HEK293 (cell line): ENCODE measurements around the gene IL16.
A peak's percentile ranks its signal among the peaks of the same experiment; 100 is the strongest.

Experiments used
- ATF2 ChIP-seq: fragments of 450-650 bp; formaldehyde crosslinking; IDR thresholded peaks from 2 replicates; pipeline ENCODE4 v1.5.1; 2016; ENCODE audit warnings: missing biosample characterization, missing genetic modification characterization, low read depth
- BCL11B ChIP-seq: fragments of 450-650 bp; formaldehyde crosslinking; IDR thresholded peaks from 2 replicates; pipeline ENCODE4 v1.5.1; 2016; ENCODE audit warnings: low read depth, missing biosample characterization, missing genetic modification characterization
- FEZF1 ChIP-seq: fragments of 450-650 bp; formaldehyde crosslinking; IDR thresholded peaks from 2 replicates; pipeline ENCODE4 v1.5.1; 2016; ENCODE audit warnings: missing biosample characterization, missing genetic modification characterization
- GFI1B ChIP-seq: fragments of 450-650 bp; formaldehyde crosslinking; IDR thresholded peaks from 2 replicates; pipeline ENCODE4 v1.5.1; 2016; ENCODE audit warnings: missing biosample characterization, missing genetic modification characterization
- GLIS1 ChIP-seq: fragments of 450-650 bp; formaldehyde crosslinking; IDR thresholded peaks from 2 replicates; pipeline ENCODE4 v1.5.1; 2016; ENCODE audit warnings: missing biosample characterization, missing genetic modification characterization
- GLIS2 ChIP-seq: fragments of 450-650 bp; formaldehyde crosslinking; IDR thresholded peaks from 2 replicates; pipeline ENCODE4 v1.5.1; 2016; ENCODE audit warnings: missing biosample characterization, missing genetic modification characterization
- HIC1 ChIP-seq: fragments of 450-650 bp; formaldehyde crosslinking; IDR thresholded peaks from 2 replicates; pipeline ENCODE4 v1.5.1; 2016; ENCODE audit warnings: missing biosample characterization, missing genetic modification characterization
- KLF1 ChIP-seq: fragments of 450-650 bp; formaldehyde crosslinking; IDR thresholded peaks from 2 replicates; pipeline ENCODE4 v1.5.1; 2016; ENCODE audit warnings: missing biosample characterization, missing genetic modification characterization
- KLF8 ChIP-seq: fragments of 450-650 bp; formaldehyde crosslinking; IDR thresholded peaks from 2 replicates; pipeline ENCODE4 v1.5.1; 2016; ENCODE audit warnings: missing biosample characterization, missing genetic modification characterization
- MEIS1 ChIP-seq: sonication (generic); formaldehyde crosslinking; IDR thresholded peaks from 2 replicates; pipeline ENCODE4 v1.8.1; 2022; ENCODE audit warnings: missing genetic modification reagents, mild to moderate bottlenecking, borderline replicate concordance
- MYNN ChIP-seq: fragments of 450-650 bp; formaldehyde crosslinking; IDR thresholded peaks from 2 replicates; pipeline ENCODE4 v1.5.1; 2016; ENCODE audit warnings: missing biosample characterization, missing genetic modification characterization, borderline replicate concordance
- PATZ1 ChIP-seq: fragments of 450-650 bp; formaldehyde crosslinking; IDR thresholded peaks from 2 replicates; pipeline ENCODE4 v1.5.1; 2016; ENCODE audit warnings: missing biosample characterization, missing genetic modification characterization
- SP7 ChIP-seq: fragments of 450-650 bp; formaldehyde crosslinking; IDR thresholded peaks from 2 replicates; pipeline ENCODE4 v1.5.1; 2016; ENCODE audit warnings: missing biosample characterization, missing genetic modification characterization
- TRIM28 ChIP-seq: IDR thresholded peaks from 2 replicates; pipeline ENCODE4 v1.6.1; 2011; ENCODE audit warnings: low read length, control low read depth, borderline replicate concordance
- ZNF19 ChIP-seq: fragments of 450-650 bp; formaldehyde crosslinking; IDR thresholded peaks from 2 replicates; pipeline ENCODE4; 2016; ENCODE audit warnings: missing biosample characterization, missing genetic modification characterization, low read depth
- ZNF2 ChIP-seq: fragments of 450-650 bp; formaldehyde crosslinking; IDR thresholded peaks from 2 replicates; pipeline ENCODE4 v1.5.1; 2016; ENCODE audit warnings: missing biosample characterization, missing genetic modification characterization
- ZNF239 ChIP-seq: fragments of 450-650 bp; formaldehyde crosslinking; IDR thresholded peaks from 2 replicates; pipeline ENCODE4 v1.5.1; 2016; ENCODE audit warnings: missing biosample characterization, missing genetic modification characterization
- ZNF24 ChIP-seq: fragments of 450-650 bp; formaldehyde crosslinking; IDR thresholded peaks from 2 replicates; pipeline ENCODE4 v1.5.1; 2016; ENCODE audit warnings: missing biosample characterization, missing genetic modification characterization
- ZNF311 ChIP-seq: fragments of 450-650 bp; formaldehyde crosslinking; IDR thresholded peaks from 2 replicates; pipeline ENCODE4 v1.5.1; 2017; ENCODE audit warnings: missing biosample characterization, missing genetic modification characterization, borderline replicate concordance
- ZNF324 ChIP-seq: fragments of 450-650 bp; formaldehyde crosslinking; IDR thresholded peaks from 2 replicates; pipeline ENCODE4 v1.5.1; 2016; ENCODE audit warnings: missing biosample characterization, missing genetic modification characterization
- ZNF350 ChIP-seq: fragments of 450-650 bp; formaldehyde crosslinking; IDR thresholded peaks from 2 replicates; pipeline ENCODE4 v1.5.0; 2017; ENCODE audit warnings: missing biosample characterization, mild to moderate bottlenecking, missing genetic modification characterization
- ZNF362 ChIP-seq: fragments of 450-650 bp; formaldehyde crosslinking; IDR thresholded peaks from 2 replicates; pipeline ENCODE4 v1.5.1; 2016; ENCODE audit warnings: missing biosample characterization, missing genetic modification characterization
- ZNF391 ChIP-seq: fragments of 450-650 bp; formaldehyde crosslinking; IDR thresholded peaks from 2 replicates; pipeline ENCODE4 v1.5.1; 2016; ENCODE audit warnings: low read depth, missing biosample characterization, missing genetic modification characterization, borderline replicate concordance
- ZNF48 ChIP-seq: fragments of 450-650 bp; formaldehyde crosslinking; IDR thresholded peaks from 2 replicates; pipeline ENCODE4 v1.5.1; 2016; ENCODE audit warnings: missing biosample characterization, missing genetic modification characterization
- ZNF621 ChIP-seq: fragments of 450-650 bp; formaldehyde crosslinking; IDR thresholded peaks from 2 replicates; pipeline ENCODE4 v1.5.1; 2017; ENCODE audit warnings: missing biosample characterization, missing genetic modification characterization
- ZNF645 ChIP-seq: fragments of 450-650 bp; formaldehyde crosslinking; IDR thresholded peaks from 2 replicates; pipeline ENCODE4; 2016; ENCODE audit warnings: missing biosample characterization, missing genetic modification characterization
- ZNF777 ChIP-seq: fragments of 450-650 bp; formaldehyde crosslinking; IDR thresholded peaks from 2 replicates; pipeline ENCODE4 v1.5.1; 2017; ENCODE audit warnings: missing biosample characterization, missing genetic modification characterization, borderline replicate concordance
- ZNF791 ChIP-seq: fragments of 450-650 bp; formaldehyde crosslinking; IDR thresholded peaks from 2 replicates; pipeline ENCODE4 v1.5.1; 2016; ENCODE audit warnings: missing biosample characterization, missing genetic modification characterization
- ZSCAN23 ChIP-seq: fragments of 450-650 bp; formaldehyde crosslinking; IDR thresholded peaks from 2 replicates; pipeline ENCODE4 v1.5.1; 2016; ENCODE audit warnings: missing biosample characterization, missing genetic modification characterization
- ZXDB ChIP-seq: fragments of 450-650 bp; formaldehyde crosslinking; IDR thresholded peaks from 2 replicates; pipeline ENCODE4 v1.5.1; 2016; ENCODE audit warnings: missing biosample characterization, missing genetic modification characterization

The IL16 gene

GRCh38 chr15:81338170-81339007 lies 141.7 kb downstream of the IL16 start (continued):
- TF ChIP-seq ZNF777 (tag by site-specific recombination) (no peak), PATZ1 (tag by site-specific recombination) (no peak), GFI1B (tag by site-specific recombination) (peak; percentile 53; the same call in 1 of the 2 replicates), KLF1 (tag by site-specific recombination) (no peak), HIC1 (tag by site-specific recombination) (peak; percentile 76), SP7 (tag by site-specific recombination) (peak; percentile 68), ZNF324 (tag by site-specific recombination) (no peak), ZNF19 (tag by site-specific recombination) (no peak), KLF8 (no peak), ZNF311 (tag by site-specific recombination) (no peak), GLIS2 (tag by site-specific recombination) (no peak), BCL11B (tag by site-specific recombination) (no peak), ZNF362 (tag by site-specific recombination) (0 out of 2 replicates have a peak, but pooled peaks have one; percentile 51), ZSCAN23 (tag by site-specific recombination) (no peak), ZNF621 (tag by site-specific recombination) (no peak), ZNF239 (tag by site-specific recombination) (no peak), MYNN (tag by site-specific recombination) (no peak), ZNF24 (tag by site-specific recombination) (no peak; the same call in 1 of the 2 replicates), ZNF2 (tag by site-specific recombination) (no peak), ZNF48 (tag by site-specific recombination) (no peak), FEZF1 (tag by site-specific recombination) (peak; percentile 64), MEIS1 (peak; percentile 74; the same call in 1 of the 2 replicates), ZNF350 (tag by site-specific recombination) (no peak), ZNF791 (no peak), TRIM28 (0 out of 2 replicates have a peak, but pooled peaks have one; percentile 21), ZXDB (tag by site-specific recombination) (0 out of 2 replicates have a peak, but pooled peaks have one; percentile 18), GLIS1 (0 out of 2 replicates have a peak, but pooled peaks have one; percentile 14), ZNF645 (tag by site-specific recombination) (no peak), ATF2 (tag by site-specific recombination) (no peak), ZNF391 (tag by site-specific recombination) (no peak)
